Body of pancreas (tissue), 4 donors: Measurements from ENCODE around the gene TAF5. TPM values are rescaled to one million over a fixed set of nuclear protein-coding genes. Genes with fewer than 3 reads are reported as not detected.
A peak's percentile ranks its signal among the peaks of the same experiment; 100 is the strongest.
"Not testable (repeated sequence)": the region's sequence is repeated elsewhere in the genome, so short reads cannot be mapped to it uniquely, and the experiment has no call there.

Experiments used
- ATAC-seq: fragments of 150-250 bp; one replicate; pipeline ENCODE4 v1.9.1; 2016
- DNase-seq, 4 donors: peaks; one replicate each; pipeline ENCODE4 v3.0.0-alpha.2; 2019
- H3K27ac ChIP-seq, 4 donors: fragments of 200-600 bp; sonication (generic); 1 replicate in 3 of 4; 2 replicates in 1 of 4; pipeline versions ENCODE4 v1.5.1 to v1.6.1; 2016 to 2019; ENCODE audit warnings: mild to moderate bottlenecking in 1 of 4, mixed read lengths in 1 of 4, moderate library complexity in 1 of 4
- H3K27me3 ChIP-seq, 2 donors: fragments of 200-600 bp; sonication (generic); one replicate each; pipeline ENCODE4 v1.6.0; 2016; ENCODE audit warnings: mild to moderate bottlenecking in 1 of 2
- H3K36me3 ChIP-seq, 2 donors: fragments of 200-600 bp; sonication (generic); replicated peaks in 1 of 2; 2 replicates each; pipeline ENCODE4 v1.5.1; 2016; ENCODE audit warnings: low read depth in 2 of 2; ENCODE audit not compliant: insufficient read depth in 1 of 2
- H3K4me1 ChIP-seq: fragments of 200-600 bp; sonication (generic); one replicate; pipeline ENCODE4 v1.6.0; 2016
- H3K4me3 ChIP-seq, 2 donors: fragments of 200-600 bp; sonication (generic); 1 replicate in 1 of 2; 2 replicates in 1 of 2; pipeline ENCODE4 v1.5.1; 2016 to 2019
- H3K9me3 ChIP-seq, 3 donors: fragments of 200-600 bp; sonication (generic); 1 replicate in 2 of 3; 2 replicates in 1 of 3; pipeline ENCODE4 v1.5.1; 2016
- CTCF ChIP-seq, 7 experiments: fragments of 450-650 bp in 4 of 7; fragments of 200-600 bp in 3 of 7; sonication (generic) in 3 of 7; IDR thresholded peaks; one replicate each; pipeline ENCODE4 v1.5.1; 2016 to 2019; ENCODE audit warnings: antibody characterized with exemption in 7 of 7
- POLR2A ChIP-seq, 3 donors: fragments of 450-650 bp; IDR thresholded peaks; one replicate each; pipeline ENCODE4 v1.6.1; 2016; ENCODE audit warnings: antibody characterized with exemption in 3 of 3, mild to moderate bottlenecking in 2 of 3
- WGBS, 2 donors: methylation state at CpG; one replicate each; pipeline ENCODE4 v1.1.5; 2017; 5-methylcytosine and 5-hydroxymethylcytosine counted together
- intact Hi-C: fragments of 100-400 bp; cut with DNase I; formaldehyde crosslinking; loops from one replicate; pipeline ENCODE4 v1.15.1; 2023
- total RNA-seq, 2 donors: library from RNA; depleted of rRNA; stranded (reverse); fragments of >200 nt; gene quantifications; one replicate each; pipeline ENCODE4 v1.1.0, GENCODE V29; 2016

Gene TAF5
- total RNA-seq, 2 donors from 2014 or later = 2.0 to 5.7 TPM

GRCh38 chr10:103336370-103336769, 31.4 kb upstream of the TAF5 start:
- 91 to 95% methylated on average over 4 of the region's 4 CpGs for whole genome bisulfite sequencing, 2 donors
- H3K27ac ChIP-seq = no peak overlapping the region
- no peaks in the 10 kb centered on the region for H3K4me1 ChIP-seq
- H3K4me3 ChIP-seq = no peak overlapping the region
- H3K27me3 ChIP-seq = no peaks in the 10 kb centered on the region
- TF ChIP-seq CTCF (IDR thresholded peaks at IDR 0.05) = no peak
- TF ChIP-seq POLR2A (IDR thresholded peaks at IDR 0.05) = no peak
- intact Hi-C loops = no loop called here
- no peak for ATAC-seq
- no peak for DNase-seq
- H3K9me3 ChIP-seq = no peaks in the 10 kb centered on the region
- H3K36me3 ChIP-seq = peaks cover 0 to 5% of the 10 kb centered on the region in 2 donors

GRCh38 chr10:103350175-103350516, 17.6 kb upstream of the TAF5 start:
- Histone ChIP-seq H3K27me3 (no peaks in the 10 kb centered on the region), H3K4me1 (peaks cover 14% of the 10 kb centered on the region), H3K27ac (peak overlapping the region in 3 of 4 donors; percentile 46 to 83 (median 77)), H3K4me3 (peak overlapping the region; percentile 80 to 94), H3K9me3 (no peaks in the 10 kb centered on the region), H3K36me3 (peaks cover 2 to 5% of the 10 kb centered on the region in 2 donors)
- DNase-seq = no peak
- 51 to 90% methylated on average over 4 to 16 of the region's 16 CpGs for WGBS, 2 donors
- intact Hi-C loops = no loop called here
- ATAC-seq = no peak
- TF ChIP-seq POLR2A (IDR thresholded peaks at IDR 0.05) (no peak), CTCF (IDR thresholded peaks at IDR 0.05) (no peak)

GRCh38 chr10:103350517-103351260, 17.1 kb upstream of the TAF5 start, which contains the start of gene PCGF6:
PCGF6 (minus strand) TSS chr10:103351140; CDS start chr10:103351066, 74 bp downstream.
- H3K4me3 ChIP-seq = peak within 1 kb of the TSS; percentile 80 to 94
- peaks cover 2 to 5% of the 10 kb centered on the region in 2 donors for H3K36me3 ChIP-seq
- no peaks in the 10 kb centered on the region for H3K27me3 ChIP-seq
- WGBS, 2 donors = 0% methylated on average over 23 to 70 of the region's 82 CpGs
- intact Hi-C loops = no loop called here
- peak in 2 of 3 donors; percentile 27 to 29 for TF ChIP-seq POLR2A (IDR thresholded peaks at IDR 0.05)
- peak in 1 of 7 experiments; percentile 8 for TF ChIP-seq CTCF (IDR thresholded peaks at IDR 0.05)
- H3K4me1 ChIP-seq = peaks cover 14% of the 10 kb centered on the region
- ATAC-seq (peak; percentile 93), DNase-seq (peak; percentile 79 to 85 (median 80))
- H3K9me3 ChIP-seq = no peaks in the 10 kb centered on the region
- H3K27ac ChIP-seq = peak within 1 kb of the TSS; percentile 21 to 83 (median 62)

- DNase-seq (no peak), ATAC-seq (no peak)
- H3K4me3 ChIP-seq = no peak overlapping the region
- intact Hi-C loops = no loop called here
- no peaks in the 10 kb centered on the region for H3K36me3 ChIP-seq
- peaks cover 14% of the 10 kb centered on the region for H3K4me1 ChIP-seq
- H3K9me3 ChIP-seq = no peaks in the 10 kb centered on the region
- no peak for TF ChIP-seq POLR2A (IDR thresholded peaks at IDR 0.05)
- no peak for TF ChIP-seq CTCF (IDR thresholded peaks at IDR 0.05)
- H3K27ac ChIP-seq = no peak overlapping the region
- WGBS, 2 donors = 16 to 34% methylated on average over 2 of the region's 2 CpGs
- no peaks in the 10 kb centered on the region for H3K27me3 ChIP-seq
Measured at GRCh38 chr10:103353281-103353680, 14.5 kb upstream of the TAF5 start.

GRCh38 chr10:103354567-103354966, 13.2 kb upstream of the TAF5 start:
- H3K9me3 ChIP-seq, ATAC-seq, DNase-seq, intact Hi-C loops, H3K4me3 ChIP-seq, H3K27me3 ChIP-seq, H3K36me3 ChIP-seq, H3K27ac ChIP-seq: not testable (repeated sequence)
- H3K4me1 ChIP-seq = peaks cover 12% of the 10 kb centered on the region
- WGBS, 2 donors = 89 to 93% methylated on average over 4 of the region's 4 CpGs
